Femur (tissue), 1 donor: ENCODE results near the gene NEUROD6.

Experiments used
- DNase-seq: peaks from one replicate; pipeline ENCODE4 v3.0.0-alpha.2; 2017

Gene NEUROD6

GRCh38 chr7:31340603-31341002 is at the start of gene NEUROD6:
Gene NEUROD6, minus strand, starts transcription at chr7:31340726. Its CDS starts 1,458 bp downstream, at chr7:31339268.
- DNase-seq: no peak

GRCh38 chr7:31384466-31384865 is 43.9 kb upstream of the NEUROD6 start:
- no peak for DNase-seq

- DNase-seq: no peak
Measured at GRCh38 chr7:31382722-31383121, 42.2 kb upstream of the NEUROD6 start.

DNA sequence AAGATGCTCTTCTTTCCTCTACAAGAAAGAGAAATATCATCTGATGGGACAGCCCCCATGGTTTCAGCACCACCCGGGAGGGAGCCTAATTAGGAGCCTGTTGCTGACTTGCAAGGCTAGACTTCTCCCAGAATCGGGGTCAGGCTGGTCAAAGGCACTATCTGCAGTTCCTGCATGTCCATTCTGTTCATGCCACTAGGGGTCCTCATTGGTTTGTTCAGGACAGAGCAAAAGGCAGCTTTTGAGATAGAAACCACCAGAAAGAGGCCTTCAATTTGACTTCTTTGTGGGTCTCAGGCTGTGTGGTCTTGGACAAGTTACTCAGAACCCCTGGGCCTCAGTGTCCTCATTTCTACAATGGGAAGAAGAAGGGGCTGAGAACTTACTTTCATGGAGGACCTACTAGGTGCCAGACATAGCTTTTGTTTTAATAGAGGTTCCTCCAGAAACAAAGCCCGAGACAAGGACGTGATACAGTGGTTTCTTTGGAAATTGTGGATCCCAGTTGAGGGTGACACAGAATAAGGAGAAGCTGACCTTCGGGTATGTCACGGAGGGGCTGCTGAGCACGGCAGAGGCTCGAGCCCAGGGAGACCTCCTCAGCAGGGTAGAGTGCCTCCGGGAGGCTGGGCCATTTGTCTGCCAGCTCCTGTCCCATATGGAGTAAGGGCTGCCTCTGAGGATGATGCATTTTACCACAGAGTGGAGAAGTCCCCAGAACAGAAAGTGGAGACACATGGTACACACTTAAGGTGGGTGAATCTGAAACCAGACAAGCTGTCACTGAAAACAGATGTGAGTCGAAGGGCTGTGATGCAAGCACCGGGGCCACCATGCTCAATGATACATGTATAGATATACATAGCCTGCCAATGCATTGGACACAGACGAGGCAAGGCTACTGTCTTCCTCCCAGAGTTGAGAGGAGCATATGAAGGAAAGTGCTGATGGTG is 33.1 kb upstream of the NEUROD6 start:
- DNase-seq: peak; percentile 45

GRCh38 chr7:31372231-31372959 is 31.9 kb upstream of the NEUROD6 start:
- no peak for DNase-seq

DNA sequence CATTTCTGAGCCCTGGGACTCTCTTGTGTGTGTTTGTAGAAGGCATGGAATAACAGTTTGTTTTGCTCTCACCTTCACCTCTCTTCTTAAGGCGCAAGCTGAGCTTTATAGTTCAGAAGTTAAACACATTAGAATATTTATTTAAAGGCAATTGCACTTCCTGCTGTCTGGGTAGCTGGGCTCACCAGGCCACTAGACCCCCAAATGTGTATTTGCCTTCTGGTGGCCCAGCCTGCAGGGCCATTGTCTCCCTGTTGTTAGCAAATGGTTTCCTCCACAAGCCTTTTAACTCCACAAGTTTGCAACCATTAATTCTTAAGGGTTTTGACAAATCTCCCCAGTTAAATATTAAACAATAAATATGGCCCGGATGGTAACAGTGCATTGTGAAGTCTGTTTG is 31.1 kb upstream of the NEUROD6 start:
- no peak for DNase-seq

GRCh38 chr7:31370609-31371008 is 30.1 kb upstream of the NEUROD6 start:
- no peak for DNase-seq

- DNase-seq: no peak
Measured at GRCh38 chr7:31368620-31369019, 28.1 kb upstream of the NEUROD6 start.

GRCh38 chr7:31363496-31363895 is 23.0 kb upstream of the NEUROD6 start:
- no peak for DNase-seq

GRCh38 chr7:31363051-31363450 is 22.5 kb upstream of the NEUROD6 start:
- DNase-seq: no peak

GRCh38 chr7:31362401-31362800 is 21.9 kb upstream of the NEUROD6 start:
- DNase-seq: no peak

- DNase-seq: no peak
Measured at GRCh38 chr7:31358467-31358866, 17.9 kb upstream of the NEUROD6 start.

GRCh38 chr7:31345421-31345820 is 4.9 kb upstream of the NEUROD6 start:
- peak; percentile 20 for DNase-seq

DNA sequence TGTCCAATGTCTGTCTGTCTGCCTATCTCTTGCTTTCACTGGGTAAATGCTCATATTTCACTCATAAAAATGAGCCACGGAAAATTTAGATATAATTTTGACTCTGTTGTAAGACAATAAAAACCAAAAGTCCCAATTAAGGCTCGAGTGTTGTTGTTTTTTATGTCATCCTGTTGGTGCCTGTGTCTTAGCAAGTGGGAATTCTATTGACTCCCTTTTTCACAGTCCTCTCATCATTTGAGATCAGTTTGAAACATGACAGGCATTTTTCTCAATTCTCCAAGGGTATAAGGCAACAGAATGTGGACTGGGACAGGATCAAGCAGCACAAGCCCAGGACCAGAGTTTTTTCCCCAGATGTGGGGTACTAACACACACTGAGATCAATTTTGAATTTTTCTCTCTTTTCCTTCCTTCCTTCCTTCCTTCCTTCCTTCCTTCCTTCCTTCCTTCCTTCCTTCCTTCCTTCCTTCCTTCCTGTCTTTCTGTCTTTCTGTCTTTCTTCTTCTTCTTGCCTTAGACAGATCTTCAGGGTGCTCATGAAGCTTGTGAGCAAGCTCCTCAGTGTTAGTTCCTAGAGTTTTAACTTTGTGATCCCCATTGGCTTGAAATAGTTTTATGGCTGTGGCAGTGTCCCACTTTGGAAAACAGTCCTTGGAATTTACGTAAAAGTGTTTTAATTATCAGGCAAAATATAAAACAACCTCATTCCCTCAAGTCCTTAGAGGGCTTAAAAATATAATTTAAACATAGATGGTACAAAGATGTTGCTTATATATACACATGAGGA is 3.2 kb upstream of the NEUROD6 start:
- no peak for DNase-seq

DNA sequence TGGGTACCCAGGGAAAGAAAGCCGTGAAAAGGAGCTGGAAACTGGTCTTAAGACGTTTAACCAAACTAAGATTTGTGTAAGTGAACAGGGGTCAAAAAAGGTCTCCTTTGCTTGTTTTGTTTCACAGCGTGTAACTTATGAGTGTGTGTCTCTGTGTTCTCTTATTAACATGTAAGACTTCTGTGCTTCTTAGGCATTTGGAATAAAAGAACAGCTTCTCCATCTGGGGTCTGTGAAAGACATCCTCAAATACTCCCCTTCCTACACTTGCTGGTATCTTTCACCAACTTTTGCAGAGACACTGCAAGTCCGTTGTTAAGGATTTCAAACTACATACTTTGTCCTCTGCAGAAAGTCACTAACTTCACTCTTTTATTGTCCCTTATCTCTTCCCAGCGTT is 615 bp upstream of the NEUROD6 start:
- DNase-seq: no peak

DNA sequence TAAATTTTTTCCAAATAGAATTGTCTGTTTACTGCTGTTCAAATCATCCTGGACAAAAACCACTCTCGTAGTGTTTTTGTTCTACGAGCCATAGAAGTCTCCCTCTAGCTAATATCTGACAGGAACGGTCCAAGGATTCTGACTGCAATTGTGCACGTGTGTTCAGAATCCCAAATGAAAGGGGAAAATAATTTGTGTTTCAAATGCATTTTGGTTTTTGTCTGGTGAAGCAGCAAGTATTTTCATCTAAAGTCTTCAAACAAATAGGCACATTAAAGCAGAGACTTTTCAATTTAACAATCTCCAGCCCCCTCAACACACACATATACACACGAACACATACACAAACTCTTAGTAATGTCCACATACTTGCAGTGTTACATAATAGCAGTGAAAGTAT is 475 bp downstream of the NEUROD6 start:
- DNase-seq: no peak

DNA sequence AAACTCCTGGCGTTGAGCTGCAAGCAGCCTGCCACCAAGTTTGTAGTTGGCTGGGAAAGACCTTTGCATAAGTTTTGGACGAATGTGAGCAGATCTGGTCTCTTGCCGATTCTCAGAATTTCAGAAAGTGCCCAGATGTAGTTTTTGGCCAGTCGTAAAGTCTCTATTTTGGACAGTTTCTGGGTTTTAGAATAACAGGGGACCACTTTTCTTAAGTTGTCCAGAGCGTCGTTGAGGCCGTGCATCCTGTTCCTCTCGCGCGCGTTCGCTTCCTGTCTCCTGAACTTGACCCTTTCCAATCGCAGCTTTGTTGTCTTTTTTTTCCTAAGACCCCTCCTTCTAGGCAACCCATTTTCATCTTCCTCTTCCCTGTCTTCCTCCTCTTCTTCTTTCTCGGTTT is 1.8 kb downstream of the NEUROD6 start:
- DNase-seq: no peak

DNA sequence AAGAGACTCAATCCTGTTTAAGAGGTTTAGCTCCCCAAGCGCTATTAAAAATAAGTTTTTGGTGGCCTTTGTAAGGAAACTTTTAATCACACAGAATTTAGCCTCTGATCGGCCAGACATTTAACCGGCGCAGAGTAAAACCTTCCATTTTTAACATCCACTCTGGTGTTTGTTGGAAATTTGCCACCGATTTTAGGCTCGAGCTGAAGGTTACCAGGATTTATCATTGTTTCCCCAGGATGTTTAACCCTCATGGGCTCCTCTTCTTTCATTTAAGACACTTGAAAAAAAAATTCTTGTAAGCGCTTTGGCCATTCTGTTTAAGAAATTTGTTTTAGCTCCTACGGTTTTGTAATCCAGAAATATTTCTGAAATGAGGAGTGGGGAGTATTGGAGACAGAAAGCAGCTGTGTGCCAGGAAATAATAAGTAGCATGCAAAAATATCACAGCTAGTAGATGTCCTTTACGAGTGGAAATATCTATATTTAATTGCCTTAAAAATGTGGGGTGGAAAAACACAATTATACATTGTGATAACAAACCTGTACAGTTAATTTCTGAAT is 3.4 kb downstream of the NEUROD6 start:
- no peak for DNase-seq

DNA sequence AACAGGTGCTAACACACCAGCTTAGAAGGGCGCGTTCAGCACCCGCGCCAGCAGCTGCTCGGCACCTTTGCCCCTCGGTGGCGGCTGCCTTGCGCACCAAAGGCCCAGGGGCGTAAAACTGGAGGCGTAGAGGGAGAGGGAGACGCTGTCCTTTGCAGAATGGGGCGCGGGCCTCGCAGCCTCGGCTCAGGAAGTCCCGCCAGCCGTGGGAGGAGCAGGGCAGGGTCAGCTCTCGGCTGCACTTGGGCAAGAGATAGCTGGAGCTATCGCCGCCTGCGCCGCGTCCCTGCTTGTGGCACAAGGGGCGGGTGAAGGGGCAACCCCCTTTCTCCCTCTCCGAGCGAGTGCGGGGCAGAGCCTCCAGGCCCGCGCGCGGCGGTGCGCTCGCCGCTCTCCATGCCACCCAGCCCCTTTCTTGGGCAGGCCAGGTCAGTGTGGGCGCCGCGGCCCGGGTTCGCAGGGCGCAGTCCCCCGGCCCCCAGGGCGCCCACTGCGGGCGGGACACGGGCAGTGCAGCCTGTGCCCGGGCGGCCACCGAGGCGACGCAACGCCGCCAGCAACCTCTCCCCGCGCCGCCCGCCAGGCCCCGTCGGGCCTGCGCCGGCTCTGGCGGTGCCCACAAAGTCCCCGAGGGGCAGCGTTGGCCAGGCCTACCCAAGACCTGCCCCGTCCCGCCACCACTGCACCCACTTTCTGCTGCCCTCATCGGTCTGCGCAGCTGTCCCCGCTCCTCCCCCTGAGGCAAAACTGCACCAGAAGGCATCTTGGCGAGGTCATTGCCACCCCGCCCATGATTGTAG is 4.1 kb downstream of the NEUROD6 start:
- peak; percentile 22 for DNase-seq

DNA sequence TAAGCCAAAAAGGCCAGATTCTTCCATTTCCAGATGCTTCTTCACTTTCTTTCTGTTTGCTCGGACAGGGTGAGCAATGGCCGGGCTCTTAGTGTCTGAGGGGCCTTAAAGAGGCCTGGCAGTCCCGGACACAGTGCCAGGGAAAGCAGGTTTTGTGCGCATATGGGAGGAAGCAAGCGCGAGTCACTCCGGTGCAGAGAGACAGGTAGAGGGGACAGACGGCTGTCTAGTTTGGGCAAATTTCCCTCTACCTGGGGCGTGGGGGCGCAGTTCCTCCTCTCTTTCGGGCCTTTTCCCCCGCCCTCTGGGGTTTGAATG is 4.7 kb downstream of the NEUROD6 start:
- no peak for DNase-seq

GRCh38 chr7:31335161-31335856 is 5.2 kb downstream of the NEUROD6 start:
- DNase-seq: peak; percentile 69

DNA sequence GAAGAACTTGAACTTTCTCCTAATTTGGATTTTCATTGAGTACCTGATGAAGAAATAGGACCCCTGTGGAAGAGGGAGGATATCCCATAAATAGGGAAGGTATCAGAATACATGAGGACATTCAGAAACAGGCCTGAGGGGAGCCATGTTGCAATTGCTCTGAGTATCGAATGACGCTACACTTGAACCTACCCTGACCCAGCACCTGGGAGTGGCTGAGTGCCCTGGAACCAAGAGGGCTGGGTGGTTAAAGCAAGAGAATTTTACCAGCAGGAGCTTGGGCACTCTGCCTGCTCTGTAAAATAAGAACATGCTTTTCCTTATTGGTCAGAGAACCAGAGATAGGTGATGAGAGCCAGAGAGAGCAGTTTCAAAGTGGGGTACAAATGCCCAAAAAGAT is 7.2 kb downstream of the NEUROD6 start:
- DNase-seq: no peak
